ENCODE results near the gene MAP4K3.

DNA sequence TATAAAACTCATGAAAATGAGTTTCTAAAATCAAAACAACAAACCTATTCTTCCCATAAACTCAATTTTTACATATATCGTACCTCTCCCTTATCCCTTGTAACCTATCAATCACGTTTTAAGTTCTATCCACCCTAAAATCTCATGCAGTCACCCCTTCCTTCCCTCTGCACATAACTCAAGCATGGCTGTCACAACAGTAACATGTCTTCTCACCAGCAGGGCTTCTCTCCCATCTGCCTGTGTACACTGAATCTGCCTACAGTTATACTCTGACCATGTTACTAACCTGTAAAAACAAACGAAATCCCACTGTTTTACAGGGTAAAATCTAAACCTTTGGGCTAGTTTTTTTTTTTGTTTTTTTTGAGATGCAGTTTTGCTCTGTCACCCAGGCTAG is 68.2 kb downstream of the MAP4K3 start:
- TF ChIP-seq POLR2AphosphoS5 (IDR thresholded peaks at IDR 0.05) = no peak
- TF ChIP-seq POLR2A (IDR thresholded peaks at IDR 0.05) = no peak
- TF ChIP-seq, protein P1, sequence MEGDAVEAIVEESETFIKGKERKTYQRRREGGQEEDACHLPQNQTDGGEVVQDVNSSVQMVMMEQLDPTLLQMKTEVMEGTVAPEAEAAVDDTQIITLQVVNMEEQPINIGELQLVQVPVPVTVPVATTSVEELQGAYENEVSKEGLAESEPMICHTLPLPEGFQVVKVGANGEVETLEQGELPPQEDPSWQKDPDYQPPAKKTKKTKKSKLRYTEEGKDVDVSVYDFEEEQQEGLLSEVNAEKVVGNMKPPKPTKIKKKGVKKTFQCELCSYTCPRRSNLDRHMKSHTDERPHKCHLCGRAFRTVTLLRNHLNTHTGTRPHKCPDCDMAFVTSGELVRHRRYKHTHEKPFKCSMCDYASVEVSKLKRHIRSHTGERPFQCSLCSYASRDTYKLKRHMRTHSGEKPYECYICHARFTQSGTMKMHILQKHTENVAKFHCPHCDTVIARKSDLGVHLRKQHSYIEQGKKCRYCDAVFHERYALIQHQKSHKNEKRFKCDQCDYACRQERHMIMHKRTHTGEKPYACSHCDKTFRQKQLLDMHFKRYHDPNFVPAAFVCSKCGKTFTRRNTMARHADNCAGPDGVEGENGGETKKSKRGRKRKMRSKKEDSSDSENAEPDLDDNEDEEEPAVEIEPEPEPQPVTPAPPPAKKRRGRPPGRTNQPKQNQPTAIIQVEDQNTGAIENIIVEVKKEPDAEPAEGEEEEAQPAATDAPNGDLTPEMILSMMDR (IDR thresholded peaks at IDR 0.05) = no peak
